GM12878 (cell line): Measurements from ENCODE around the gene SMKR1. TPM values are rescaled to one million over a fixed set of nuclear protein-coding genes. Genes with fewer than 3 reads are reported as not detected.

Source experiments
- ATAC-seq: fragments of 200-7000 bp; cut with Tn5 transposase; 3 replicates; pipeline ENCODE4 v1.9.1; 2020; ENCODE audit warnings: mild to moderate bottlenecking, moderate library complexity
- BruUV-seq: library from RNA; stranded (reverse); fragments of 400-500 nt; replicated peaks from 2 replicates; lab custom pipeline; 2021; lab: Mats Ljungman, UMichigan
- CTCF ChIA-PET: fragments of 300-600 bp; sonication (Branson Sonifier 250); formaldehyde crosslinking; extraction: SDS; loops from one replicate; lab custom pipeline; 2021; ENCODE audit warnings: inconsistent platforms; lab: Yijun Ruan, JAX
- POLR2A ChIA-PET: fragments of 350-600 bp; formaldehyde crosslinking; extraction: SDS; loops from one replicate; lab custom pipeline; 2021; ENCODE audit warnings: inconsistent platforms; lab: Charles Lee
- RAD21 ChIA-PET: fragments of 300-600 bp; sonication (Branson Sonifier 250); formaldehyde crosslinking; loops from one replicate; lab custom pipeline; 2023; ENCODE audit warnings: antibody characterized with exemption; ENCODE audit not compliant: unreplicated experiment; lab: Charles Lee
- SMC1A ChIA-PET: fragments of 300-600 bp; sonication (Branson Sonifier 250); formaldehyde crosslinking; loops from one replicate; lab custom pipeline; 2023; ENCODE audit not compliant: unreplicated experiment, uncharacterized antibody; lab: Charles Lee
- DNase-seq: peaks from one replicate; pipeline ENCODE4 v3.0.0-alpha.2; 2011; ENCODE audit warnings: low read depth, low spot score
- FAIRE-seq: peaks from 3 replicates; lab custom pipeline; 2011; peaks lifted over from hg19 to GRCh38; lab: Jason Lieb, UNC
- H2AFZ ChIP-seq: 2 replicates; pipeline ENCODE4 v1.6.0; 2011; ENCODE audit warnings: low read depth, low read length, control low read depth; ENCODE audit not compliant: control insufficient read depth
- H3K27ac ChIP-seq: 2 replicates; pipeline ENCODE4 v1.5.1; 2011; ENCODE audit warnings: control low read depth; ENCODE audit not compliant: control insufficient read depth, insufficient read depth
- H3K27me3 ChIP-seq, 2 experiments: replicated peaks in 1 of 2; 2 replicates each; pipeline versions ENCODE4 v1.6.0 to v1.6.1; 2011; ENCODE audit warnings: low read length in 1 of 2; ENCODE audit not compliant: control insufficient read depth in 2 of 2, insufficient read depth in 2 of 2
- H3K36me3 ChIP-seq, 2 experiments: 2 replicates each; pipeline ENCODE4 v1.5.1; 2011; ENCODE audit warnings: low read length in 1 of 2; ENCODE audit not compliant: control insufficient read depth in 2 of 2, insufficient read depth in 2 of 2
- H3K4me1 ChIP-seq: 2 replicates; pipeline ENCODE4 v1.6.1; 2011; ENCODE audit warnings: mild to moderate bottlenecking, low read length, moderate library complexity, mixed read lengths; ENCODE audit not compliant: control insufficient read depth, insufficient read depth
- H3K4me2 ChIP-seq: 2 replicates; pipeline ENCODE4 v1.6.0; 2011; ENCODE audit warnings: control low read depth; ENCODE audit not compliant: control insufficient read depth, insufficient read depth
- H3K4me3 ChIP-seq: fragments of 200-600 bp; sonication (generic); 2 replicates; pipeline ENCODE4 v1.5.1; 2016
- H3K79me2 ChIP-seq: 2 replicates; pipeline ENCODE4 v1.6.0; 2011; ENCODE audit warnings: low read length; ENCODE audit not compliant: control insufficient read depth, insufficient read depth
- H3K9ac ChIP-seq: 2 replicates; pipeline ENCODE4 v1.8.0; 2011; ENCODE audit warnings: low read length, control low read depth, mixed read lengths; ENCODE audit not compliant: control insufficient read depth, insufficient read depth
- H3K9me3 ChIP-seq: replicated peaks from 3 replicates; pipeline ENCODE4 v1.5.1; 2011; ENCODE audit warnings: mild to moderate bottlenecking, low read length; ENCODE audit not compliant: control insufficient read depth, insufficient read depth
- H4K20me1 ChIP-seq: 2 replicates; pipeline ENCODE4 v1.6.0; 2011; ENCODE audit not compliant: control insufficient read depth, insufficient read depth
- BHLHE40 ChIP-seq, 2 experiments: fragments of 450-650 bp in 1 of 2; IDR thresholded peaks; 2 replicates each; pipeline ENCODE4 v1.6.1; 2011 to 2017; ENCODE audit warnings: low read depth in 2 of 2, borderline replicate concordance in 1 of 2, improper control_type of control experiment in 1 of 2, low read length in 1 of 2, mild to moderate bottlenecking in 1 of 2
- DPF2 ChIP-seq: fragments of 450-650 bp; IDR thresholded peaks from 2 replicates; pipeline ENCODE4 v1.6.1; 2017; ENCODE audit warnings: mild to moderate bottlenecking
- FOXM1 ChIP-seq: IDR thresholded peaks from 2 replicates; pipeline ENCODE4 v1.6.1; 2012; ENCODE audit warnings: low read depth, mild to moderate bottlenecking, inconsistent platforms, low read length, moderate library complexity
- LARP7 ChIP-seq: fragments of 450-650 bp; IDR thresholded peaks from 2 replicates; pipeline ENCODE4 v1.6.1; 2017; ENCODE audit warnings: mild to moderate bottlenecking
- MTA2 ChIP-seq: fragments of 450-650 bp; IDR thresholded peaks from 2 replicates; pipeline ENCODE4 v1.6.1; 2016; ENCODE audit warnings: low read depth, mild to moderate bottlenecking, moderate library complexity
- NFXL1 ChIP-seq: fragments of 450-650 bp; IDR thresholded peaks from 2 replicates; pipeline ENCODE4 v1.6.1; 2017; ENCODE audit warnings: antibody characterized with exemption, mild to moderate bottlenecking, borderline replicate concordance
- NRF1 ChIP-seq: conservative IDR thresholded peaks from 2 replicates; pipeline ENCODE4 v1.6.1; 2011; ENCODE audit warnings: mild to moderate bottlenecking, low read depth, low read length, improper control_type of control experiment
- RAD51 ChIP-seq: fragments of 450-650 bp; IDR thresholded peaks from 2 replicates; pipeline ENCODE4 v1.6.1; 2016; ENCODE audit warnings: moderate library complexity, mild to moderate bottlenecking, inconsistent platforms
- RBBP5 ChIP-seq: fragments of 200-600 bp; sonication (generic); conservative IDR thresholded peaks from 2 replicates; pipeline ENCODE4 v1.6.1; 2016
- SMAD1 ChIP-seq: fragments of 450-650 bp; IDR thresholded peaks from 2 replicates; pipeline ENCODE4 v1.6.1; 2018; ENCODE audit warnings: mild to moderate bottlenecking, low read depth; ENCODE audit not compliant: partially characterized antibody
- SPI1 ChIP-seq: IDR thresholded peaks from 2 replicates; pipeline ENCODE4 v1.6.1; 2011; ENCODE audit warnings: low read depth, mild to moderate bottlenecking, low read length, moderate library complexity, borderline replicate concordance; ENCODE audit not compliant: insufficient read depth
- STAT1 ChIP-seq: fragments of 450-650 bp; conservative IDR thresholded peaks from 2 replicates; pipeline ENCODE4 v1.6.1; 2014; ENCODE audit warnings: antibody characterized with exemption, mild to moderate bottlenecking
- USF1 ChIP-seq: IDR thresholded peaks from 2 replicates; pipeline ENCODE4 v1.6.1; 2011; ENCODE audit warnings: borderline replicate concordance, low read depth, mild to moderate bottlenecking, moderate library complexity, mixed read lengths, low read length; ENCODE audit not compliant: insufficient read depth; ENCODE audit errors: extremely low read length
- ZBED1 ChIP-seq: IDR thresholded peaks from 2 replicates; pipeline ENCODE4 v1.6.1; 2016; ENCODE audit warnings: borderline replicate concordance
- ZNF384 ChIP-seq: IDR thresholded peaks from 2 replicates; pipeline ENCODE4 v1.6.1; 2012; ENCODE audit warnings: low read depth, mild to moderate bottlenecking, low read length, improper control_type of control experiment, borderline replicate concordance
- WGBS: methylation state at CpG from one replicate; pipeline ENCODE4 v1.1.6; 2016; ENCODE audit warnings: low lambda C conversion rate; ENCODE audit not compliant: insufficient replicate concordance, insufficient coverage; ENCODE audit errors: missing lambda C conversion rate; 5-methylcytosine and 5-hydroxymethylcytosine counted together
- in situ Hi-C: fragments of 300-500 bp; cut with MboI; formaldehyde crosslinking; loops from 9 replicates; pipeline ENCODE4 v1.14.3; 2018; ENCODE audit warnings: mixed read lengths
- intact Hi-C: fragments of 100-400 bp; cut with micrococcal nuclease; formaldehyde crosslinking; loops from one replicate; pipeline ENCODE4 v1.14.2; 2022; ENCODE audit not compliant: unreplicated experiment
- polyA plus RNA-seq, 11 experiments: library from polyadenylated mRNA; depleted of rRNA in 4 of 11; unstranded in 6 of 11; stranded (reverse) in 5 of 11; fragments of >200 nt; fragmentation: Nextera tagmentation in 4 of 11; fragmentation: Illumina TruSeq in 1 of 11; extraction: Ambion mirVana in 4 of 11; extraction: Trizol in 1 of 11; gene quantifications; 1 replicate in 1 of 11; 2 replicates in 10 of 11; pipeline versions ENCODE4 v1.2.1 to v1.2.3, GENCODE V29; 2011 to 2016; ENCODE audit warnings: inconsistent platforms in 2 of 11, missing spikeins in 2 of 11, low read depth in 1 of 11
- total RNA-seq, 4 experiments: library from RNA; depleted of rRNA in 3 of 4; stranded (reverse); fragments of >200 nt in 3 of 4; fragmentation: Illumina TruSeq in 1 of 4; extraction: Trizol in 1 of 4; gene quantifications; 2 replicates each; pipeline versions ENCODE4 v1.2.1 to v1.2.3, GENCODE V29; 2013 to 2021

SMKR1 gene
- total and polyA plus RNA-seq, 10 of the 15 experiments (the other 5 are each of a cell fraction or from before 2014, with no cell fraction given) = 0.37 to 2.6 (median 0.83) TPM

DNA sequence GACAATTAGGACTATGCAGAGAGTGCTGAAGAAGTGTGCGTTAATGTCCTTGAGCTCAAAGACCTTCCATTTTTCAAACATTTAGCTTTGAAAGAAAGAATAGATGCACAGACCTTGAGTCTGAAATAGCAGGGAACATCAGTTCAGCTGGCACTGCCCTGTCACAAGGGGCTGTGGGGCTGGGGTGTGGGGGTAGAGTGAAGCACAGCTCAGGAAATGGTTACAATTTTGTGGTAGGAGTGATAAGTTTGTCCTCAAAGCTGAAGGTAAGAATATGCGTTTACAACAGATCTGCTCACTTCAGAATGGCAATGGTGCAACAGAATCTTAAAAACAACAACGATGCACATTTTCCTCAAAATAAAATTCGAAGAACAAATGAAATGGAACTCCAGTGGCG, 33.6 kb downstream of the SMKR1 start (continued):
- TF ChIP-seq FOXM1 (no peak), ZBED1 (no peak), NFXL1 (no peak)
- TF ChIP-seq, all 136 proteins: peak for 0

DNA sequence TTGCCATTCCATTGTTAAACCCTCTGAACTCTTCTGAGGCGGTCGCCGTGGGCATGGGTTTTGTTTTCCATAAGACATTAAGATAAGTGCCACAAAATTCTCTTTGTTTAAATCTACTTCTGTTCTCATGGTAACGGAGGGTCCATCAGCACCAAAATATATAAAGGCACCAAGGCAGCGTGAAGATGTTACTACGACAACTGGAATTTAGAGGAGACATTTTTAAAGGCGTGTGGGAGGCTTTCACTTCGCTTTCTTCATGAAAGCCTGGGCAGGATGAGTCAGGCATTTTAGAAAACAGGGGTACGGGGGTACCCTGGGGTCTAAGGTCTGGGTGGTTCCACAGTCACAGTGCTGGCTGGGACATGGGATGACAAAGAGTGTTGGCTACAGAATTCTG, 34.0 kb downstream of the SMKR1 start:
- RAD21 ChIA-PET = interaction anchor here (1.1 kb wide), 1 partner anchor 10 kb away, joined by 3 read pairs; no protein-coding TSS in a partner anchor
- TF ChIP-seq SPI1 (peak; percentile 10; the same call in 1 of the 2 replicates), SMAD1 (no peak)
- H3K36me3 ChIP-seq = no peaks in the 10 kb centered on the region
- 41% methylated on average over 9 of the region's 9 CpGs for WGBS
- H3K27ac ChIP-seq = no peak overlapping the region
- no peak overlapping the region for H3K4me3 ChIP-seq
- H2AFZ ChIP-seq = no peak overlapping the region
- H3K4me1 ChIP-seq = no peaks in the 10 kb centered on the region
- H4K20me1 ChIP-seq = no peaks in the 10 kb centered on the region
- DNase-seq (no peak), FAIRE-seq (no peak), ATAC-seq (no peak)
- SMC1A ChIA-PET = interaction anchor here (0.5 kb wide), 1 partner anchor 1392 kb away, joined by 4 read pairs; no protein-coding TSS in a partner anchor
- in situ Hi-C loops = no loop called here
- CTCF ChIA-PET = no interaction called here
- H3K4me2 ChIP-seq = no peak overlapping the region
- H3K9me3 ChIP-seq = no peaks in the 10 kb centered on the region
- intact Hi-C loops = no loop called here
- BruUV-seq = no TSS peak
- POLR2A ChIA-PET = interaction anchor here (0.5 kb wide), 1 partner anchor 496 kb away, joined by 3 read pairs; no protein-coding TSS in a partner anchor
- no peak overlapping the region for H3K9ac ChIP-seq
- no peaks in the 10 kb centered on the region for H3K27me3 ChIP-seq
- no peaks in the 10 kb centered on the region for H3K79me2 ChIP-seq

GRCh38 chr7:129538790-129539189, 36.5 kb downstream of the SMKR1 start:
- no peak overlapping the region for H2AFZ ChIP-seq
- no peak overlapping the region for H3K4me2 ChIP-seq
- in situ Hi-C loops = no loop called here
- no peak overlapping the region for H3K27ac ChIP-seq
- no peak for FAIRE-seq
- no peaks in the 10 kb centered on the region for H3K79me2 ChIP-seq
- POLR2A ChIA-PET = no interaction called here
- no peaks in the 10 kb centered on the region for H4K20me1 ChIP-seq
- no peaks in the 10 kb centered on the region for H3K36me3 ChIP-seq
- no peak for DNase-seq
- H3K9ac ChIP-seq = no peak overlapping the region
- BruUV-seq = no TSS peak
- RAD21 ChIA-PET = no interaction called here
- intact Hi-C loops = no loop called here
- no peaks in the 10 kb centered on the region for H3K9me3 ChIP-seq
- H3K4me1 ChIP-seq = no peaks in the 10 kb centered on the region
- no peaks in the 10 kb centered on the region; a peak in 1 of 4 replicates for H3K27me3 ChIP-seq
- H3K4me3 ChIP-seq = no peak overlapping the region
- no peak for ATAC-seq
- CTCF ChIA-PET = interaction anchor here (1.2 kb wide), 1 partner anchor 286 kb away, joined by 3 read pairs; no protein-coding TSS in a partner anchor
- SMC1A ChIA-PET = no interaction called here
- TF ChIP-seq BHLHE40 (IDR thresholded peaks at IDR 0.05; ENCODE audit: borderline replicate concordance in 1 of 2, low read depth in 2 of 2, low read length in 1 of 2) (no peak), ZNF384 (no peak), USF1 (no peak), NRF1 (no peak), RAD51 (no peak), DPF2 (no peak), STAT1 (no peak), RBBP5 (no peak), MTA2 (no peak), LARP7 (no peak)
